ENCODE results near the gene SDK1.

GRCh38 chr7:3378390-3379150, 77.5 kb downstream of the SDK1 start:
- TF ChIP-seq, protein P1, sequence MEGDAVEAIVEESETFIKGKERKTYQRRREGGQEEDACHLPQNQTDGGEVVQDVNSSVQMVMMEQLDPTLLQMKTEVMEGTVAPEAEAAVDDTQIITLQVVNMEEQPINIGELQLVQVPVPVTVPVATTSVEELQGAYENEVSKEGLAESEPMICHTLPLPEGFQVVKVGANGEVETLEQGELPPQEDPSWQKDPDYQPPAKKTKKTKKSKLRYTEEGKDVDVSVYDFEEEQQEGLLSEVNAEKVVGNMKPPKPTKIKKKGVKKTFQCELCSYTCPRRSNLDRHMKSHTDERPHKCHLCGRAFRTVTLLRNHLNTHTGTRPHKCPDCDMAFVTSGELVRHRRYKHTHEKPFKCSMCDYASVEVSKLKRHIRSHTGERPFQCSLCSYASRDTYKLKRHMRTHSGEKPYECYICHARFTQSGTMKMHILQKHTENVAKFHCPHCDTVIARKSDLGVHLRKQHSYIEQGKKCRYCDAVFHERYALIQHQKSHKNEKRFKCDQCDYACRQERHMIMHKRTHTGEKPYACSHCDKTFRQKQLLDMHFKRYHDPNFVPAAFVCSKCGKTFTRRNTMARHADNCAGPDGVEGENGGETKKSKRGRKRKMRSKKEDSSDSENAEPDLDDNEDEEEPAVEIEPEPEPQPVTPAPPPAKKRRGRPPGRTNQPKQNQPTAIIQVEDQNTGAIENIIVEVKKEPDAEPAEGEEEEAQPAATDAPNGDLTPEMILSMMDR (IDR thresholded peaks at IDR 0.05; ENCODE audit: low read depth, low read length, missing input control): no peak
- TF ChIP-seq, protein P2, sequence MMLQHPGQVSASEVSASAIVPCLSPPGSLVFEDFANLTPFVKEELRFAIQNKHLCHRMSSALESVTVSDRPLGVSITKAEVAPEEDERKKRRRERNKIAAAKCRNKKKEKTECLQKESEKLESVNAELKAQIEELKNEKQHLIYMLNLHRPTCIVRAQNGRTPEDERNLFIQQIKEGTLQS (IDR thresholded peaks at IDR 0.05): no peak
- TF ChIP-seq SP1 (IDR thresholded peaks at IDR 0.05): no peak
- no peak for TF ChIP-seq REST (IDR thresholded peaks at IDR 0.05)
- TF ChIP-seq EGR1 (IDR thresholded peaks at IDR 0.05; ENCODE audit: low read depth in 2 of 2): no peak
- no peak for TF ChIP-seq RAD21 (IDR thresholded peaks at IDR 0.05)
- TF ChIP-seq MAX (IDR thresholded peaks at IDR 0.05): no peak
- TF ChIP-seq TAF1 (conservative IDR thresholded peaks at IDR 0.05): no peak
- TF ChIP-seq GABPA (IDR thresholded peaks at IDR 0.05 in 1 of 2, conservative IDR thresholded peaks at IDR 0.05 in 1 of 2): no peak
- TF ChIP-seq YY1 (IDR thresholded peaks at IDR 0.05): no peak
- no peak for TF ChIP-seq RXRA (IDR thresholded peaks at IDR 0.05)

Data from liver (tissue), 3 donors.